Measurements from ENCODE around the gene DEK.

DNA sequence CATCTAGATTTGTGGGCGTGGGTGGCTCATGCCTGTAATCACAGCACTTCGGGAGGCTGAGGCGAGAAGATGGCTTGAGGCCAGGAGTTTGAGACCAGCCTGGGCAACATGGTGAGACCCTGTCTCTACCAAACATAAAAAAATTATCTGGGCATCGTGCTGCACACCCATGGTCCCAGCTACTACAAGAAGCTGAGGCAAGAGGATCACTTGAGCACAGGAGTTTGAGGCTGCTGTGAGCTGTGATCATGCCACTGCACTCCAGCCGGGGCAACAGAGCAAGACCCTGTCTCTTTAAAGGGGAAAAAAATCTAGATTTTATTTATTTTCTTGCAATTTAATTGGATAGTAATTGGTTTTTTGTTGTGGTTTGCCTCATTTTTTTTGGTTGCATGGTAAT is 53.6 kb downstream of the DEK start:
- TF ChIP-seq, protein P1, sequence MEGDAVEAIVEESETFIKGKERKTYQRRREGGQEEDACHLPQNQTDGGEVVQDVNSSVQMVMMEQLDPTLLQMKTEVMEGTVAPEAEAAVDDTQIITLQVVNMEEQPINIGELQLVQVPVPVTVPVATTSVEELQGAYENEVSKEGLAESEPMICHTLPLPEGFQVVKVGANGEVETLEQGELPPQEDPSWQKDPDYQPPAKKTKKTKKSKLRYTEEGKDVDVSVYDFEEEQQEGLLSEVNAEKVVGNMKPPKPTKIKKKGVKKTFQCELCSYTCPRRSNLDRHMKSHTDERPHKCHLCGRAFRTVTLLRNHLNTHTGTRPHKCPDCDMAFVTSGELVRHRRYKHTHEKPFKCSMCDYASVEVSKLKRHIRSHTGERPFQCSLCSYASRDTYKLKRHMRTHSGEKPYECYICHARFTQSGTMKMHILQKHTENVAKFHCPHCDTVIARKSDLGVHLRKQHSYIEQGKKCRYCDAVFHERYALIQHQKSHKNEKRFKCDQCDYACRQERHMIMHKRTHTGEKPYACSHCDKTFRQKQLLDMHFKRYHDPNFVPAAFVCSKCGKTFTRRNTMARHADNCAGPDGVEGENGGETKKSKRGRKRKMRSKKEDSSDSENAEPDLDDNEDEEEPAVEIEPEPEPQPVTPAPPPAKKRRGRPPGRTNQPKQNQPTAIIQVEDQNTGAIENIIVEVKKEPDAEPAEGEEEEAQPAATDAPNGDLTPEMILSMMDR (IDR thresholded peaks at IDR 0.05; ENCODE audit: low read depth, low read length): no peak
- no peak for TF ChIP-seq EZH2phosphoT487 (IDR thresholded peaks at IDR 0.05; ENCODE audit: low read depth)

All from OCI-LY3 (cell line).